GM23248 (cell line): ENCODE measurements around the gene GRM7.

Experiments
- EZH2 ChIP-seq: fragments of 200-600 bp; sonication (generic); IDR thresholded peaks from 2 replicates; pipeline ENCODE4 v1.6.1; 2018; ENCODE audit warnings: antibody characterized with exemption, mild to moderate bottlenecking; ENCODE audit not compliant: insufficient read depth, poor library complexity, severe bottlenecking
- EZH2phosphoT487 ChIP-seq: fragments of 200-600 bp; sonication (generic); IDR thresholded peaks from 2 replicates; pipeline ENCODE4 v1.6.1; 2018; ENCODE audit warnings: antibody characterized with exemption, moderate library complexity, mild to moderate bottlenecking, low read depth; ENCODE audit not compliant: insufficient read depth

DNA sequence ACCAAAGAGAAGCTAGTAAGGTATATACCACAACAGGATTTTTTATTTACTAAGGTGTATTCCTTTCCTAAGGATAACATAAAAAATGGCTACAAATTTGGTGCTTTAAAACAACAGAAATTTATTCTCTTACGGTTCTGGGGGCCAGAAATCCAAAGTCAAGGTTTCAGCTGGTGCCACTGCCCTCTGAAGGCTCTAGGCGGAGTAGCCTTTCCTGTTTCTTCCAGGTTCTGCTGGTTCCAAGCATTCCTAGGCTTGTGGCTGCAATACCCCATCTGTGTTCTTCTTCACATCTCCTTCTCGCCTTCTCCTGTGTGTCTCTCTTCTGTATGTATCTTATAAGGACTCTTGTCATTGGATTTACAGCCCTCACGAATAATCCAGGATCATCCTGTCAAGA lies 549.9 kb downstream of the GRM7 start:
- TF ChIP-seq EZH2phosphoT487: no peak
- no peak for TF ChIP-seq EZH2
